ENCODE results near the gene SPDL1. TPM values are rescaled to one million over a fixed set of nuclear protein-coding genes. Genes with fewer than 3 reads are reported as not detected.

Gene SPDL1
- 35.4 and 39.2 TPM in 2 replicates for polyA plus RNA-seq (2011; rRNA removed)
- polyA minus RNA-seq (2011; rRNA and poly(A)+ RNA removed) = 8.2 and 8.7 TPM in 2 replicates

- no peak for TF ChIP-seq CTCF (IDR thresholded peaks at IDR 0.05; ENCODE audit: insufficient read depth, low read depth, low read length)
- CTCF ChIA-PET = interaction anchor here (1.1 to 3.3 kb wide), 3 partner anchors 11 to 397 kb away, joined by 4 to 14 read pairs (median 5); partner anchors contain the start of gene INSYN2B
- Histone ChIP-seq H3K36me3 (ENCODE audit: control insufficient read depth, insufficient read depth, low read length) (no peaks in the 10 kb centered on the region), H3K27me3 (ENCODE audit: control insufficient read depth, insufficient read depth, low read length) (no peaks in the 10 kb centered on the region), H3K4me3 (ENCODE audit: low read depth, low read length) (peak within 1 kb of the TSS; percentile 86)
- DNase-seq (ENCODE audit: low read depth) = peak; percentile 75
- POLR2A ChIA-PET = interaction anchor here (0.7 kb wide), 2 partner anchors 531 to 788 kb away, joined by 8 to 10 read pairs; no protein-coding TSS in a partner anchor
Measured at GRCh38 chr5:169583424-169584220, at the start of gene SPDL1. Gene SPDL1 (plus strand): TSS chr5:169583773. CDS start chr5:169588417, 4,644 bp downstream.

GRCh38 chr5:169534311-169534880 is 49.2 kb upstream of the SPDL1 start:
- ChIA-PET POLR2A (no interaction called here), CTCF (interaction anchor here (0.9 kb wide), 1 partner anchor 14 kb away, joined by 3 read pairs; no protein-coding TSS in a partner anchor)
- no peak for TF ChIP-seq CTCF (IDR thresholded peaks at IDR 0.05; ENCODE audit: insufficient read depth, low read depth, low read length)
- H3K4me3 ChIP-seq (ENCODE audit: low read depth, low read length) = no peak overlapping the region
- DNase-seq (ENCODE audit: low read depth) = peak; percentile 7
- no peaks in the 10 kb centered on the region for H3K27me3 ChIP-seq (ENCODE audit: control insufficient read depth, insufficient read depth, low read length)
- H3K36me3 ChIP-seq (ENCODE audit: control insufficient read depth, insufficient read depth, low read length) = no peaks in the 10 kb centered on the region

- no peak for DNase-seq (ENCODE audit: low read depth)
- Histone ChIP-seq H3K4me3 (ENCODE audit: low read depth, low read length) (no peak overlapping the region), H3K27me3 (ENCODE audit: control insufficient read depth, insufficient read depth, low read length) (no peaks in the 10 kb centered on the region), H3K36me3 (ENCODE audit: control insufficient read depth, insufficient read depth, low read length) (no peaks in the 10 kb centered on the region)
- ChIA-PET POLR2A (no interaction called here), CTCF (no interaction called here)
- no peak for TF ChIP-seq CTCF (IDR thresholded peaks at IDR 0.05; ENCODE audit: insufficient read depth, low read depth, low read length)
Measured at GRCh38 chr5:169534939-169535338, 48.6 kb upstream of the SPDL1 start.

GRCh38 chr5:169538944-169539343 is 44.6 kb upstream of the SPDL1 start:
- no peak for DNase-seq (ENCODE audit: low read depth)
- POLR2A ChIA-PET = no interaction called here

More at GRCh38 chr5:169538944-169539343, 44.6 kb upstream of the SPDL1 start:
- CTCF ChIA-PET = interaction anchor here (1.3 to 1.7 kb wide), 4 partner anchors 10 to 592 kb away, joined by 3 to 8 read pairs (median 4); no protein-coding TSS in a partner anchor
- H3K36me3 ChIP-seq (ENCODE audit: control insufficient read depth, insufficient read depth, low read length) = no peaks in the 10 kb centered on the region
- H3K4me3 ChIP-seq (ENCODE audit: low read depth, low read length) = no peak overlapping the region
- TF ChIP-seq CTCF (IDR thresholded peaks at IDR 0.05; ENCODE audit: insufficient read depth, low read depth, low read length) = no peak
- H3K27me3 ChIP-seq (ENCODE audit: control insufficient read depth, insufficient read depth, low read length) = no peaks in the 10 kb centered on the region

All from BJ (cell line).